GM12872 (cell line): ENCODE data around the gene KRT222.

ENCODE experiments used
- TF ChIP-seq, protein P1 (sequence below): IDR thresholded peaks from 3 replicates; pipeline ENCODE4 v1.5.1; 2011; ENCODE audit warnings: low read depth, mild to moderate bottlenecking, low read length, moderate library complexity; ENCODE audit not compliant: insufficient read depth

The KRT222 gene

DNA sequence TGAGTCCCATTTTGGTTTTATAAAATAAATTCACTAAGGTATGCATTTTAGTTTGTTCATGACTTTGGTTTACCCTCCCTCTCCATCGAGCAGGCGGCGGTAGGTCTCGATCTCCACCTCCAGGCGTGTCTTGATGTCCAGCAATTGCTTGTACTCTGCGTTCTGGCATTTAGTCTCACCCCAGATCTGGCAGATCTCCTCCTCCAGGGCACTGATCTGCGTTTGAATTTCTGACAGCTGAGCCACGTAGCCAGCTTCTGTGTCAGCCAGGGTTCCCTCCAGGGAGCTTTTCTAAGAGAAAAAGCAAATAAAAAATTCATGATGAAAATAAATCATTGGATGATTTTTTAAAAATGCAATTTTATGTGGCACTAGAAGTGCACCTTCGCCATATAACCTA is 34.4 kb upstream of the KRT222 start:
- TF ChIP-seq, protein P1, sequence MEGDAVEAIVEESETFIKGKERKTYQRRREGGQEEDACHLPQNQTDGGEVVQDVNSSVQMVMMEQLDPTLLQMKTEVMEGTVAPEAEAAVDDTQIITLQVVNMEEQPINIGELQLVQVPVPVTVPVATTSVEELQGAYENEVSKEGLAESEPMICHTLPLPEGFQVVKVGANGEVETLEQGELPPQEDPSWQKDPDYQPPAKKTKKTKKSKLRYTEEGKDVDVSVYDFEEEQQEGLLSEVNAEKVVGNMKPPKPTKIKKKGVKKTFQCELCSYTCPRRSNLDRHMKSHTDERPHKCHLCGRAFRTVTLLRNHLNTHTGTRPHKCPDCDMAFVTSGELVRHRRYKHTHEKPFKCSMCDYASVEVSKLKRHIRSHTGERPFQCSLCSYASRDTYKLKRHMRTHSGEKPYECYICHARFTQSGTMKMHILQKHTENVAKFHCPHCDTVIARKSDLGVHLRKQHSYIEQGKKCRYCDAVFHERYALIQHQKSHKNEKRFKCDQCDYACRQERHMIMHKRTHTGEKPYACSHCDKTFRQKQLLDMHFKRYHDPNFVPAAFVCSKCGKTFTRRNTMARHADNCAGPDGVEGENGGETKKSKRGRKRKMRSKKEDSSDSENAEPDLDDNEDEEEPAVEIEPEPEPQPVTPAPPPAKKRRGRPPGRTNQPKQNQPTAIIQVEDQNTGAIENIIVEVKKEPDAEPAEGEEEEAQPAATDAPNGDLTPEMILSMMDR: no peak

DNA sequence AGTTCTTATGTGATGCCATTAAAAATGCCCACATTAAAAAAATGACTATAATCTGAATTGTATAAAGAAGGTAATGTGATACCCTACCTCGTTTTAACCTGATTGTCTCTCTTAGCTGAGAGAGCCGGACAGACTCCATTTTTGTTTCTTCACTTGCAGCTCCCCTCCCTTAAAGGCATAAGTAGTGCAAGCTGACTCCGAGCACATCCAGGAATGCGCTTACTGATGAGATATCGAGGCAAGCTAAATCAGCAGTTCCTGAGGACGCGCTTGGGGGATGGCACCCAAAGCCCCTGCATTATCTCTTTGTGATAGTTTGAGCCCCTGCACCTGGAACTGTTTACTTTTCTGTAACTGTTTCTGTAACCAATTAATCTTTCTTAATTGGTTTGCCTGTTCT is 32.3 kb upstream of the KRT222 start:
- TF ChIP-seq, protein P1: no peak

DNA sequence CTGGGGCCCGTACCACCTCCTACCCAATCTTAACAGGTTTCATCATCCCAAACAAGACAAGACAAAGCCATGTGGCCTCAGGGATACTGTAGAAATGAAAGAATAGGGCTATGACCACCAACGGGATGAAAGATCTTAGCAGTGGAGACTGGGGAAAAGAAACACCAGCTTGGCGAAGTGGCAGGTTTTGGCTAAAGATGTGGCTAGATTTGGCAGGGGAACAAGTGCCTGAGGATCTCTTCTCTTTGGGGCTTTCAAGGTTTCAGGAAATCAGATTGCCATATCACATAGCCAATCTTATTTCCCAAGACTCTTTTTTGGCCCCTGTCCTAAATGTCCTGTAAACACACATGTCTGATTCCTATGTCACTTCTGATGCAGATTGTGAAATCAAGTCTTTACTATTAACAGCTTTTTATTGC is 31.7 kb upstream of the KRT222 start:
- TF ChIP-seq, protein P1: no peak

DNA sequence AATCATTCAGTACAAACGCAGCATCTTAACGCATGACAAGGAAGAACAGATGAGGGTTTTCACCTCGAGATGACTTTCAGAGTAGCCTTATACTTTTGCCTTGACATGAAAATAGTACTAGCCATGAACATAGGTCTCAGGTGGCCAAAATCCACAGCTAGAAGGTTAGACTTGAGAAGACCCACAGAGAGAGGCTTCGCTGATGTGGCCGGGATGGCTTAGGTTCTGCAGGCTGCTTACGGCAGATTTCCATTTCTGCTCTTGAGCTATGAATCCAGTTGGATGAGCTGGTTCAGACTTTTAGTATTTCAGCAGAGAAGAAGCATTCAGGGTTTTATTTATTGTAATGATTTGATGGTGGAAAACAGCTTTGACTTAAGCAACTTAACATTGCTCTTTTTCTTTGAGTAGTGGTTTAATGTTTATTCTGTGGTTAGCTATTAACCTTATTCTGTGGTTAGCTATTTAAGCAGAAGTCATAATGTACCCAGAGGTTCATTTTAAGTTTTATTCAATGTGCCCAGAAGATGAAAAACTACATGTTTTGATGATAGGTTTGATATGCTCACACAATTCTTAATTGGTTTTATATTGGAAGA is 31.0 kb upstream of the KRT222 start:
- TF ChIP-seq, protein P1: no peak

DNA sequence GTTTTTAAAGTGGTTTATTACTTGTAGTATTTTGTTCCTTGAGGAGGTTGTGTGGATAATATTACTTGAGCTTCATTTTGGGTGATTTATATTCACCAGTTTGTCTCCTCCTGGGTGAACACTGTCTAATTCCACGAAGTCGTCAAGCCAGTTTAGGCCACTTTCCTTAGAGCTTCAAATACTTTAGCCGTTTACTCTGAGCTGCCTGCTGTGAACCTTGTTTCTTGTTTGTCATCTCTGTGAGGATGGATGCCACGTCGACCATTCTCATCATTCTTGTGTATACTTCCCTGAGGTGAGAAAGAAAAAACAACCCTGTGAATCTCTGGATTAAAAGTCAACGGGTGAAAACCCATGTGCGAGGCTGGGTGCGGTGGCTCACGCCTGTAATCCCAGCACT is 29.6 kb upstream of the KRT222 start:
- TF ChIP-seq, protein P1: no peak

DNA sequence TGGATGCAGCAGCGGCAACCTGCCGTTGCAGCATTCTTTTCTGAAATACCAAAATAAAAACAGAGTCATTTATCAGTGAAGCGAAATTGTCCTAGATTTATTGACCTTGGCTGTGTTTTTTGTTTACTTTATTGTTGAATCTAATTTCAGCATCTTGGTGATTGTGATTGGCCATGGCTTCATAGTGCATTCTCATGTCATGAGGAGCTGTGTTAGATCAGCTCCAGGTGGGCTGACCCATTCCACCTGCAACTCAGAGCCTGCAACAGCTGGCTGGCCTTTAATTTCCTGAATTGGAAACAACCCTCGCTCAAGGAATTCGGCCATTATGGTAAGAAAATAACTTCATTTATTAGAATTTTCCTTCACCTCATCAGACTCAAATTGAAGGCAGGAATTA is 22.1 kb upstream of the KRT222 start:
- TF ChIP-seq, protein P1: no peak

DNA sequence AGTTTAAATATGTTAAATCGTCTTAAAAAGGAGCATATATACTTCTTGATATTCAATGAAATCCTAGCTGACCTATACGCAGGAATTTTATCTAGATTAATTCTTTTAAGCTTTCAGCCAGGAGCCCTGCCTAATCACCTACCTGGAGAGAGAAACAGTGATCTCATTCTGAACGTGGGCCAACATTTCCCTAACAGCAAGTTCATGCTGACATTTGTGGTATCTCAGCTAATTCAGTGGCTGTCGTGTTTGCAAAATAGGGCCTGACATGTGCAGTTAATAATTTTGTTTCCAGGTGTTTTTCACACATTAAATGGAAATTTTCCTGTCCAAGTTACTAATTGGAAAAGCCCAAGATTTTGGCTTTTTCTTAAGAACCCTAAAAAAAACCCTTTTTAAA is 21.2 kb upstream of the KRT222 start:
- TF ChIP-seq, protein P1: no peak
